Mesenchymal stem cell (in vitro differentiated cells and primary cell): ENCODE results near the gene PDK2.

Experiments
- DNase-seq: peaks from one replicate; pipeline ENCODE4 v3.0.0-alpha.2; 2013
- H2AFZ ChIP-seq: one replicate; pipeline ENCODE4 v1.6.1; 2013; ENCODE audit warnings: low read depth, mild to moderate bottlenecking, control low read depth, inconsistent platforms, low read length, moderate library complexity
- H2AK5ac ChIP-seq: 2 replicates; pipeline ENCODE4 v1.6.1; 2013; ENCODE audit warnings: low read length, moderate library complexity, mild to moderate bottlenecking, inconsistent platforms; ENCODE audit not compliant: severe bottlenecking
- H2BK120ac ChIP-seq: one replicate; pipeline ENCODE4 v1.6.1; 2013; ENCODE audit warnings: low read depth, mild to moderate bottlenecking, inconsistent platforms, low read length, moderate library complexity
- H2BK12ac ChIP-seq, 2 experiments: one replicate each; pipeline ENCODE4 v1.6.1; 2013; ENCODE audit warnings: inconsistent platforms in 2 of 2, low read length in 2 of 2, mild to moderate bottlenecking in 2 of 2, moderate library complexity in 2 of 2, control low read depth in 1 of 2
- H2BK15ac ChIP-seq: one replicate; pipeline ENCODE4 v1.6.1; 2013; ENCODE audit warnings: mild to moderate bottlenecking, low read depth, inconsistent platforms; ENCODE audit not compliant: poor library complexity, severe bottlenecking
- H2BK5ac ChIP-seq: 2 replicates; pipeline ENCODE4 v1.6.1; 2013; ENCODE audit warnings: low read depth, mild to moderate bottlenecking, low read length, control low read depth, inconsistent platforms; ENCODE audit not compliant: poor library complexity, severe bottlenecking
- H3K14ac ChIP-seq, 2 experiments: one replicate each; pipeline ENCODE4 v1.6.1; 2013; ENCODE audit warnings: inconsistent platforms in 2 of 2, low read length in 2 of 2, control low read depth in 1 of 2, mild to moderate bottlenecking in 1 of 2, moderate library complexity in 1 of 2
- H3K18ac ChIP-seq, 2 experiments: one replicate each; pipeline ENCODE4 v1.6.1; 2013; ENCODE audit warnings: inconsistent platforms in 2 of 2, low read length in 2 of 2, control low read depth in 1 of 2, low read depth in 1 of 2, mild to moderate bottlenecking in 1 of 2
- H3K23ac ChIP-seq, 2 experiments: one replicate each; pipeline ENCODE4 v1.6.1; 2013; ENCODE audit warnings: inconsistent platforms in 2 of 2, low read length in 2 of 2, mild to moderate bottlenecking in 2 of 2, moderate library complexity in 2 of 2, control low read depth in 1 of 2
- H3K27ac ChIP-seq: 2 replicates; pipeline ENCODE4 v1.5.1; 2013; ENCODE audit warnings: mild to moderate bottlenecking, moderate library complexity, low read length, control low read depth, inconsistent platforms; ENCODE audit not compliant: poor library complexity, severe bottlenecking
- H3K27me3 ChIP-seq, 2 experiments: 2 replicates each; pipeline versions ENCODE4 v1.6.1 to v1.7.0; 2013; ENCODE audit warnings: low read length in 2 of 2, mild to moderate bottlenecking in 2 of 2, moderate library complexity in 2 of 2, control low read depth in 1 of 2, inconsistent platforms in 1 of 2; ENCODE audit not compliant: control insufficient read depth in 1 of 2, insufficient read depth in 1 of 2
- H3K36me3 ChIP-seq, 2 experiments: 2 replicates each; pipeline versions ENCODE4 v1.6.1 to v1.7.0; 2013; ENCODE audit warnings: low read length in 2 of 2, control low read depth in 1 of 2, inconsistent platforms in 1 of 2, low read depth in 1 of 2, mild to moderate bottlenecking in 1 of 2; ENCODE audit not compliant: insufficient read depth in 2 of 2, control insufficient read depth in 1 of 2
- H3K4ac ChIP-seq, 2 experiments: one replicate each; pipeline ENCODE4 v1.6.1; 2013; ENCODE audit warnings: inconsistent platforms in 2 of 2, low read length in 2 of 2, mild to moderate bottlenecking in 2 of 2, moderate library complexity in 2 of 2, control low read depth in 1 of 2, low read depth in 1 of 2
- H3K4me1 ChIP-seq: 2 replicates; pipeline ENCODE4 v1.6.1; 2013; ENCODE audit warnings: low read depth, low read length, control low read depth; ENCODE audit not compliant: control insufficient read depth, insufficient read depth
- H3K4me2 ChIP-seq: 2 replicates; pipeline ENCODE4 v1.6.1; 2013; ENCODE audit warnings: low read length, mild to moderate bottlenecking, inconsistent platforms; ENCODE audit not compliant: poor library complexity, severe bottlenecking
- H3K4me3 ChIP-seq, 2 experiments: 2 replicates each; pipeline versions ENCODE4 v1.5.1 to v1.7.0; 2013; ENCODE audit warnings: low read length in 2 of 2, mild to moderate bottlenecking in 2 of 2, control low read depth in 1 of 2, low read depth in 1 of 2; ENCODE audit not compliant: insufficient read depth in 1 of 2
- H3K79me1 ChIP-seq: replicated peaks from 2 replicates; pipeline ENCODE4 v1.6.1; 2013; ENCODE audit warnings: mild to moderate bottlenecking, control low read depth, low read length, inconsistent platforms; ENCODE audit not compliant: poor library complexity, severe bottlenecking
- H3K9ac ChIP-seq: 2 replicates; pipeline ENCODE4 v1.7.0; 2013; ENCODE audit warnings: mild to moderate bottlenecking, low read length, moderate library complexity
- H3K9me3 ChIP-seq: 2 replicates; pipeline ENCODE4 v1.7.0; 2013; ENCODE audit warnings: mild to moderate bottlenecking, low read length; ENCODE audit not compliant: control insufficient read depth
- H4K8ac ChIP-seq: one replicate; pipeline ENCODE4 v1.6.1; 2013; ENCODE audit warnings: inconsistent platforms, mild to moderate bottlenecking, low read length, moderate library complexity
- H4K91ac ChIP-seq: one replicate; pipeline ENCODE4 v1.6.1; 2013; ENCODE audit warnings: mild to moderate bottlenecking, low read length, inconsistent platforms
- WGBS: methylation state at CpG from one replicate; pipeline ENCODE4 v1.1.7; 2013; ENCODE audit warnings: mixed read lengths; 5-methylcytosine and 5-hydroxymethylcytosine counted together

Gene PDK2

DNA sequence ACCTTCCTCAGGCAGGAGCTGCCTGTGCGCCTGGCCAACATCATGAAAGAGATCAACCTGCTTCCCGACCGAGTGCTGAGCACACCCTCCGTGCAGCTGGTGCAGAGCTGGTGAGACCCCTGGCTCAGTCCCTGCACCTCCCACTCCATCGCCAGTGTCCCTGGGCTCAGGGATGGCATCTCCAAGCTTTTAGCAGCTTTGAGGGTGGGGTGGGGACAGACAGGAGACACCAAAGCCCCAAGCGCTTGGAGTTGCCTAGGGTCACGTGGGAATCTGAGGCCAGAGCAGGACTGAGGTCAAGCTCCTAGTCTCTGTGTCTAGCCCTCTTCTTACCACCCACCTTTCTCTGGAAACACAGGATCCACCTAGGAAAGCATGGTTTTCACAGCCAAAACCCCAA, 2.3 kb downstream of the PDK2 start:
- Histone ChIP-seq H3K23ac (no peak overlapping the region), H4K91ac (no peak overlapping the region), H2BK120ac (no peak overlapping the region), H3K4ac (no peak overlapping the region), H3K4me3 (no peak overlapping the region), H2BK12ac (no peak overlapping the region), H3K27ac (no peak overlapping the region), H3K4me1 (peaks cover 46% of the 10 kb centered on the region), H3K14ac (no peak overlapping the region), H3K9me3 (no peaks in the 10 kb centered on the region), H3K9ac (peak overlapping the region; percentile 96), H3K18ac (no peak overlapping the region), H2BK15ac (no peak overlapping the region), H3K36me3 (peaks cover 20 to 33% of the 10 kb centered on the region in 2 experiments), H3K27me3 (no peaks in the 10 kb centered on the region), H3K4me2 (no peak overlapping the region), H2AFZ (no peak overlapping the region), H2AK5ac (no peak overlapping the region), H2BK5ac (no peak overlapping the region), H3K79me1 (peaks cover 16% of the 10 kb centered on the region), H4K8ac (no peak overlapping the region)
- DNase-seq = no peak
- WGBS = 82% methylated on average over 7 of the region's 7 CpGs

DNA sequence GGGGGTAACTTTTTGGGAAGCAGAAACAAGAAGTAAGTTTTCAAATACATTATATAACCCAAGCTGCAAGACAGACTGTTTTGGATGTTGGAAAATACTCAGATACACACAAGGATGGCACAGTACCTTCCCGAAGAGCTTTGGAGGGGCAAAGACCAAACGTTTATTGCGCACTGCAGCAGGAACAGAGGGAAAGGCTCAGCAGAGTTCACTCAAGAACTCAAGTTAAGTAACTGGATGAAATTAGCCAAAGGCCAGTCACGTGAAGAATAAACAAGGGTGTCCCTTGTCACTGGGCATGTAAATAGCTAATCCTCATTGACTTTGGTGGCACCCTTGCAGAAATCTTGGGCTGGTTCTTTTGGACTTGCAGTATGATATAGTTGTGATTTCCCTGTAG, 2.8 kb downstream of the PDK2 start:
- Histone ChIP-seq H4K91ac (no peak overlapping the region), H3K4me3 (no peak overlapping the region), H3K27me3 (no peaks in the 10 kb centered on the region), H3K36me3 (peaks cover 21 to 33% of the 10 kb centered on the region in 2 experiments), H2BK12ac (no peak overlapping the region), H3K9ac (no peak overlapping the region), H3K14ac (no peak overlapping the region), H2AFZ (no peak overlapping the region), H3K23ac (no peak overlapping the region), H2BK15ac (no peak overlapping the region), H2AK5ac (no peak overlapping the region), H3K18ac (no peak overlapping the region), H3K4ac (no peak overlapping the region), H3K9me3 (no peaks in the 10 kb centered on the region), H4K8ac (no peak overlapping the region), H2BK120ac (no peak overlapping the region), H3K79me1 (peaks cover 19% of the 10 kb centered on the region), H2BK5ac (no peak overlapping the region), H3K27ac (no peak overlapping the region), H3K4me2 (no peak overlapping the region), H3K4me1 (peaks cover 51% of the 10 kb centered on the region)
- WGBS = 90% methylated on average over 4 of the region's 4 CpGs
- no peak for DNase-seq

DNA sequence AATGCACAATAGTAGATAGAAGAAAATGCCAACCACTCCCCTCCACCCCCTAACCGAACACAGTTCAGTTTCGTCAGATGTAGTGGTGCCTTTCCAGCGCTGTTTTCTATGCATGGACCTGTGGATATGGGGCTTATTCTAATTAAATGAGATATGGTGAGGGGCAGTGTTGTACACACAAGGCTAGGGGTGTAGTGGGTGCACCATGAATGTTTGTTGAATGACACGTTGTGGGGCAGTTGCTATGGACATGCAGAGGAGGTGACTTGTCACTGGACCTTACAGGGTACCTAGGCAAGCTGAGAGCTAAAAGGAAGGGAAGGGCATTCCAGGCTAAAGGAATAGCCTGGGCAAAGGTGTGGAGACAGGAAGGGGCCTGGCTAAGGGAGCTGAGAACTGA, 3.4 kb downstream of the PDK2 start:
- Histone ChIP-seq H4K8ac (no peak overlapping the region), H2BK15ac (no peak overlapping the region), H2AK5ac (no peak overlapping the region), H2AFZ (no peak overlapping the region), H3K4ac (no peak overlapping the region), H3K27me3 (no peaks in the 10 kb centered on the region), H3K4me3 (no peak overlapping the region), H4K91ac (no peak overlapping the region), H2BK12ac (no peak overlapping the region), H3K4me1 (peaks cover 52% of the 10 kb centered on the region), H3K79me1 (peaks cover 24% of the 10 kb centered on the region), H2BK120ac (no peak overlapping the region), H3K23ac (no peak overlapping the region), H3K9ac (no peak overlapping the region), H3K27ac (no peak overlapping the region), H3K18ac (no peak overlapping the region), H3K4me2 (no peak overlapping the region), H3K9me3 (no peaks in the 10 kb centered on the region), H3K36me3 (peaks cover 24 to 33% of the 10 kb centered on the region in 2 experiments), H3K14ac (no peak overlapping the region), H2BK5ac (no peak overlapping the region)
- no peak for DNase-seq
- 88% methylated on average over 4 of the region's 4 CpGs for WGBS

GRCh38 chr17:50099003-50099402, 3.9 kb downstream of the PDK2 start:
- peaks cover 52% of the 10 kb centered on the region for H3K4me1 ChIP-seq
- no peak overlapping the region for H4K8ac ChIP-seq
- H3K14ac ChIP-seq = no peak overlapping the region
- H2BK15ac ChIP-seq = no peak overlapping the region
- H3K23ac ChIP-seq = no peak overlapping the region
- peaks cover 29 to 33% of the 10 kb centered on the region in 2 experiments for H3K36me3 ChIP-seq
- WGBS = 67% methylated on average over 5 of the region's 5 CpGs
- peak overlapping the region in 1 of 2 experiments; percentile 6 for H3K18ac ChIP-seq
- H3K4ac ChIP-seq = no peak overlapping the region
- H2BK120ac ChIP-seq = no peak overlapping the region
- H3K79me1 ChIP-seq = peaks cover 28% of the 10 kb centered on the region
- H2AK5ac ChIP-seq = no peak overlapping the region
- H3K27ac ChIP-seq = no peak overlapping the region
- H3K9me3 ChIP-seq = no peaks in the 10 kb centered on the region
- no peak overlapping the region for H3K4me3 ChIP-seq
- H3K27me3 ChIP-seq = no peaks in the 10 kb centered on the region
- no peak overlapping the region for H3K4me2 ChIP-seq
- no peak overlapping the region for H2BK12ac ChIP-seq
- no peak overlapping the region for H4K91ac ChIP-seq
- no peak for DNase-seq
- no peak overlapping the region for H2BK5ac ChIP-seq
- no peak overlapping the region for H3K9ac ChIP-seq
- H2AFZ ChIP-seq = no peak overlapping the region
